UCSD-AML1 (cell line): ENCODE data around the gene TBC1D14.
A peak's percentile ranks its signal among the peaks of the same experiment; 100 is the strongest.

ENCODE experiments used
- DNase-seq: peaks from one replicate; lab custom pipeline; 2025; ENCODE audit not compliant: unreplicated experiment; lab: John Stamatoyannopoulos, UW

The TBC1D14 gene

DNA sequence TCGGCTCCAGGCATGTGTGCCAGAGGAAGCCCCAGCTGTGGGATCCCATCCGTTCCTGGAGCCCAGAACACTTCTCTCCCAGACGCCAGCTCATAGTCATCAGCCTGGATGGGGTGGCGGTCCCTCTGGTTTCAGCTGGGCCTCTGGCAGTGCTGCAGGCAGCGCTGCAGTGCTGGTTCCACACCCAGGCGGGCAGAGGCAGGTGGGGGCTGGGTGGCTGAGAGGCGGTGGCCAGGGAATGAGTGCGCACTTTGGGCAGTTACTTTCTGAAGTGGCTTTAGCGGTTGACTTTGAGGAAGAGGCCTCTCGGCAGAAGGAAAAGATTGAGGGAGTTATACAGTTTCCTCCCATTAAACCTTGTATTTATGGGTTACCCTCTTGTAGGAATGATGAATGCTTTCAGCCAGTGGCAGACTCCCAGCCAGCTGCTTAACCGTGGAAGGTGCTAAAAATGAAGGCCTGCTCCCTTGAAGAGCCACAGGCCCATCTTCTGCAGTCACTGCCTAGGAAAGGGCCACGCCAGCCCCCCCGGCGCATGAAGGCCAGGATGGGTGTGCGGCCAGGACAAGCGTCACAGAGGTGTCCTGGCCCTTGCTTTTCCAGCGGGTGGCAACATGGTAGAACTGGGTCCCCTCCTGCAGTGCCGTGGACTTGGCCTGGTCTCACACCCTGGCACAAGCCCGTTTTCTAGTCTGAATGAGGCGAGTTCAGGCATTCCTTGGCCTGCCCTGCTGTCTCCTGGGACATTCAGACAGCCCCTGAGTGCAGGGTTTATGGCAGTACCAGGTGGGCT lies 143.5 kb downstream of the TBC1D14 start:
- peak; percentile 76 for DNase-seq

DNA sequence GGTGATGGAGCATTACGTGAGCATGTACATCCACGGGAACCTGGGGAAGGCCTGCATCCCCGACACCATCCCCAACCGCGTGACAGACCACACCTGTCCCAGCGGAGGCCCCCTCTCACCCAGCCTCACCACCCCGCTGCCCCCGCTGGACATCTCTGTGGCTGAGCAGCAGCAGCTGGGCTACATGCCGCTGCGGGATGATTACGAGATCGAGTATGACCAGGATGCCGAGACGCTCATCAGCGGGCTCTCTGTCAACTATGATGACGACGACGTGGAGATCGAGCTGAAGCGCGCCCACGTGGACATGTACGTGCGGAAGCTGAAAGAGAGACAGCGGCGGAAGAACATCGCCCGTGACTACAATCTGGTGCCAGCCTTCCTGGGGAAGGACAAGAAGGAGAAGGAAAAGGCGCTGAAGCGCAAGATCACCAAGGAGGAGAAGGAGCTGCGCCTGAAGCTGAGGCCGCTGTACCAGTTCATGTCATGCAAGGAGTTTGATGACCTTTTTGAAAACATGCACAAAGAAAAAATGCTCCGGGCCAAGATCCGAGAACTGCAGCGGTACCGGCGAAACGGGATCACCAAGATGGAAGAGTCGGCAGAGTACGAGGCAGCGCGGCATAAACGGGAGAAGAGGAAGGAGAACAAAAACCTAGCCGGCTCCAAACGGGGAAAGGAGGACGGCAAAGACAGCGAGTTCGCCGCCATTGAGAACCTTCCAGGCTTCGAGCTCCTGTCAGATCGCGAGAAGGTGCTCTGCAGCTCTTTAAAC lies 144.7 kb downstream of the TBC1D14 start:
- DNase-seq: no peak

DNA sequence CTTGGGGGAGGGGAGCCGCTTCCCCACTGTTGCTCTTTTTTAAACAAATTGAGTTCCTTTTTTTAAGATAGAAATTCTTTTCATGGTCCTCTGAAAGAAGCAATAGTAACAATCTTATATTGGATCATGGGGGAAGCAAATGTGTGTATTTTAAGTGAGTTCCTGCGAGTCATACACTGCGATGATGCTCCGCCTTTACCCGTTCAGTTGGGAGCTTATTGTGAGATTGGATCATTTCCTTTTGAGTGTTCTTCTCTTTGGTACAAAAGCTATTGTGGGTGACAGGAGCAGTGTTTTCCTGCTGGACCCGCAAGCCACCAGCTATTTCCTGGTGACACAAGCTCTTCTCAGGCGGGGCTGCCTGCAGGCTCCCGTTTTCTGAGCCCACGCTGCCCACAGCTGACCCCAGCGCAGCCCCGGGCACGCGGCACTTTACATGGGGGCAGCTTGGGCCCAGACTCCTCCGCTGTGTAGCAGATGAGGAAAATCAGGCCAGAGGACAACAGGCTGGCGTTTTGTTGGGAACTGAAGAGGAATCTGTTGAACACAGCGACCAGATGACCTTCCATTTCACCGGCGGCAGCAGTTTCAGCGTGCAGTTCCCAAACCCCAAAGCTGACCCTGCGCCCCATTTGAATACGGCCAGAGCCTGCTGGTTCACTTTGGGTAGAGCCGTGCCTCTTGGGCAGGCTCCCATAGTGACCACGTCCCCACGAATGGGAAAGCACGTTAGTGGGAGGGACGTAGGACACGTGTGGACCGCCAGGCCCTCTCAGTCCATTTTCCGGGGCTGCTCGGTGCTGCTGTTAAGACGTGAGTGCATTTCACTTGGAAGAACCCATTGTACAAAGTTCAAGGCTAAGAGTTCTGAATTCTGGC lies 145.7 kb downstream of the TBC1D14 start:
- DNase-seq: no peak

- DNase-seq: no peak
Measured at GRCh38 chr4:7055990-7056325, 146.3 kb downstream of the TBC1D14 start.

GRCh38 chr4:7058792-7059191 lies 149.2 kb downstream of the TBC1D14 start:
- DNase-seq: no peak

DNA sequence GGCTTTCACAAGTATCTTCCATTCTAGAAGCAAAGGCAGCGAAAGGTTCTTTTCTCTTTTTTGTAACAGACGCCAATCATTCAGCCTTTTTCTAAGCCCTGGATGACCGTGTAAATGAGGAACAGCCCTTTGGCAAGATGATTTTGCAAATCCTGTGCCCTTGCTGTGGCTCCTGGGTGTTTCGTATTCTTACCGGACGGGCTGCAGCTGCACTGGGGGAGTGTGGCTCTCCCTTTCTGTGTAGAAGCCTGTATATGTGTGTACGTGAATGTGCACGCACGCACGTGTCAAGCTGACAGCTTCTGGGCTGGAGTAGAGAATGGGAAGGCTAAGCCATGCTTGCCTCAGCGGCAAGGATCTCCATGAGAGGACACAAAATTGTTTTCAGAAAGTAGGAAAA lies 150.0 kb downstream of the TBC1D14 start:
- no peak for DNase-seq

DNA sequence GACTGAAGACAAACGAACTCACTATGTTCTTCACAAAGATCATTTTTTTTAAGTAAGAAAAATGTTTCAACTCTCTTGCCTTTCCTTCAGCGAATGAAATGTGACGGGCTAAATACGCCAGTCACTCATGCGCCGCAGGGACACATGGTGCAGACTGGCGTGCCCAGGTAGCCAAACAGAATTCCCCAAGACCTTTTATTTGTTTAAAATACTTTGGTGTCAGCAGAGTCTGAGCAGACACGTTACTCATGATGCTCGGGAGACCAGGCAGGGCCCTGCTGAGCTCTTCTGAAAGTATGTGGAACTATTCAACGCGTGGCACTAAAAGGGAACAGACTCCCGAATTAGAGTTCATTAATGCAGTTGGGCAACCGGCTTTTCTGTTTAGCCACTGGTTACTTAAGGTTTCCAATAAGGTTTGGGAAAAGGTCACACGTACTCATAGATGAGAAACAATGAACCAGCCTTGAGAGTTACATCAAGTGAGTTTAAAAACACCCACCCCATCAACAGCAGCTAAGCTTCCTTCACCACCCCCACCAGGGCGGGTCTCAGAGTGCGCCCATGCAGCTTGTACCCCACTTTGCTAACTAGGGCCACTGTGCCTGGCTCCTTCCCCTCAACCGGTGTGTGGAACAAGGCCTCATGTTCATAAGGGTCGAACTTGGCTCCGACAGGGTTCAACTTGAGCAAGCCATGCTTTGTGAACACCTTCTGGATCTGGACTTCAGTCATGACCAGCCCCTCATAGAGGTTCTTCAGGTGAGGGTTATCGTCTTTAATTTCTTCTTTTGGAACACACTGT lies 150.9 kb downstream of the TBC1D14 start:
- DNase-seq: no peak

DNA sequence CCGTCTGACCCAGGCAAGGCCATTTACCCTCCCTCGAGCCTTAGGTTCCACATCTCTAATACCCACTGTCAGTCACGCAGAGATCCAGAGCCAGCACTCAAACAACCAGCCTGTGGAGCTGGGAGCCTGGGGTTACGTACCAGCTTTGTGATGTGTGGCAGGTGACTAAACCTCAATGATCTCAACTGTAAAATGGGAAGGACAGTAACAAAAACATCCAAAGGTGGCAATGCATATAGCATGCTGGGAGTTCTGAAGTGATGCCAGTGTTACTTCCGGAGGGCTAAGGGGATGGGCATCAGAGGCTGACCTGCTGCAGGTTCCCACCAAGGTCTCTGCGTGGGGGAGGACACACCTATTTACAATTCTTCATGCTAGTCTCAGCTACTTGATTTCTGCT lies 152.2 kb downstream of the TBC1D14 start:
- no peak for DNase-seq

DNA sequence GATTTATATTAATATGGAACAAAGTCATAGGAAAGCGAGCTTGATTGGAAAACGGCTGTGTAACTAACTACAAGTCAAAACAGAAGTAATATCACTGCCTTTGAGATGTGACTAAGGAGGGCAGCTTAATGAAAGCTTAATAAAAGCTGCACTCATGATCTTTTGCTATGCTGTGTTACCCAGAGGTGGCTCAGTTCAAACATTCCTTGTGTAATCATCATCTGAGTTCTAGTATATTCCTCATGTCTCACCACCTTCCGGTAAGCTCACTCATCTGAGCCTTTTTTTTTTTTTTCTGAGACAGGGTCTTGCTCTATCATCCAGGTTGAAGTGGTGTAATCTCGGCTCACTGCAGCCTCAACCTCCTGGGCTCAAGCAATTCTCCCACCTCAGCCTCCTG lies 153.2 kb downstream of the TBC1D14 start:
- DNase-seq: no peak

- no peak for DNase-seq
Measured at GRCh38 chr4:7063362-7063761, 153.7 kb downstream of the TBC1D14 start.

- no peak for DNase-seq
Measured at GRCh38 chr4:7066006-7066405, 156.4 kb downstream of the TBC1D14 start.

DNA sequence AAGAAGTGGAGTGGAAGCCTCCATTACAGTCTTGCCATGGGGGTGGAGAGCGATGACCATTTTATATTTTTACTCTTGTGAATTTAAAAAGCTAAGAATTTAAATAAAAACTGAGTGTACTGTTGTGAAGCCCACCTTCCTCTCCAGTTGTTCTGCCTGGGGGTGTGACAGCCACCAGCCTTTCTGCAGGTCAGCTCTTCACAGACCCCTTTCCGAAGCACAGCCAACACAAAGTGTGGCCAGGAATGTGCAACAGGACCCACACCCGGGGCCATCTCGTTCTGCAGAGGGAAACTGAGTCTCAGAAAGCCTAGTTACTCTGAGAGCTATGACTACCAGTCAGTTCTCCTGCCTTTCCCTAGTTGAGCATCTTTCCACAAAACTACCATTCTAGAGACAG lies 156.9 kb downstream of the TBC1D14 start:
- DNase-seq: no peak

DNA sequence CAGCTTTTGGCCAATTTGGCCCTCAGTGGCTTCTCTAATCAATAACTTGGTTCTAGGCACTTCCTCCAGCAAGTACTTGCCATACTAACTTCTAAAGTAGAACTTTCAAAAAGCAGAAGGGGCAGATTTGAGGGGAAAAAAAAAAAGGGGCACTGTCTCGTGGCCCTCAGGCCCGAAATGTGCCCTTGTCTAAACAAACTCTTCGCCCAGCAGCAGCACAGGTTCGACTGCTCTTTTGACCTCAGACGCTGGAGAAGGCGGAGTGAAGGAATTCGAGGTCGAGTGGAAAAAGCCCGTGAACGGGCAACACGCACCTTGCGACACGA lies 157.5 kb downstream of the TBC1D14 start:
- no peak for DNase-seq

DNA sequence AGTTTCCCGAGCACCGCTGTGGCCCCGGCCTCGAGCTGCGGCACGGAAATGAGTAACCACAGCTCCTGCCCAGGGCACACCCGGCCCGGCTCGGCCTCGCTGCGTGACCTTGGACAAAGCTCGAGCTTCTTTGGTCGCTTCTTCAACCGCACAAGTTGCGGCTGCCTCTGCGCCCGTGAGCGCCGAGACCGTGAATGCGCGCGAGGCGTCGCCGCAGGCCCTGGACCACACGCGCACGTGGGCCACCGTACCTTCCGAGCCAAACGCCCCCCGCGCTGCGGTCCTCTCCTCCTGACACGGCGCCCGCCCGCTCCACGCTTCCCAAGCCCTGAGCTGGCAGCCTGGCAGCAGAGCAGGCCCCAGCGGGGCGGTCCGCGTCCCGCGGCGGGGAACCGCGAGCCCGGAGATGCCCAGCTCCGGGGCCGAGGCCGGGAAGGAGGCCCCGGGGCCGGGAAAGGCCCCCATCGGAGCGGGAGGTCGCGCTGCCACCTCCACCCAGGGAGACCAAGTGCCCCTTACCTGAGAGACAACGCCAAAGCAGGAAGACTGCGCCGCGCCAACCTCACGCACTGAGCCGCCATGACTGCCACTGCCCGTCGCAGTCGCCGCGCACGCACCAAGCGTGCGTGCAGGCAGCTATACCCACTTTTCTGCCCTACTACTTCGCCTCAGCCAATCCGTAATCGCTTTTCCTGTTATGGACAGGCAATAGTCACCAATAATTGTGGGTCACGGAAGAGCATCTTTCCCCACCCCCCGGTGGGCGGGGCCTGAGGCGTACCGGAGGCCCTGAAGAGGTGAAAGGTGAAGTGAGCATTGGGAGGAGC lies 158.0 kb downstream of the TBC1D14 start, which contains the start of gene GRPEL1:
TSS of gene GRPEL1 (minus strand) at position 613 of the 827 bp plus-strand sequence. CDS start at position 581, 32 bp downstream.
- peak; percentile 100 for DNase-seq

DNA sequence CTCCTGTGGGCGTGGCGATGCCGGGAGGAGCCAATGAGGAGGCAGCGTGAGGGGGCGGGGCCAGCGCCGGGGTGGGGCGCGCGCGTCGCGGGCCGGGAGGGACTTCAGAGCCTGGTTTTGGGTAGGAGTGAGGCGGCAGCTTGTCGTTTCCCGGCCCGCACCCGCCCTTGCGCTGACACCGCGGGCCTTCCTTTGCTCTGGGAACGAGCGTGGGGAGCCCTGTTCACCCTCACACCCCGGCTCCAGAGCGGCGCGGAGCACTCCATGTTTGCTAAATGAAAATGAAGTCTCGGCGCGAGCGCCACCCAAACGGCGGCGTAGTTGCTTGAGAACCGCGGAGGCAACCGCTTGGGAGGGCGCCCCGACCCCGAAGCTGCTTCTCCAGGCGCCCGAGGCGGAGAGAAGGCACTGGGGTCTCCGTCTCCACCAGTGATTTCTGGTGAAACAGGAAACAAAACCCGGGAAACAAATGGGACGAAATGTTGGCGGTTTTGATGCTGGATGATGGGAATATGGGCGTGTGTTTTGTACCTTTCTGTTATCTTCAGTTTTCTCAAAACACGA lies 158.7 kb downstream of the TBC1D14 start:
- DNase-seq: no peak

DNA sequence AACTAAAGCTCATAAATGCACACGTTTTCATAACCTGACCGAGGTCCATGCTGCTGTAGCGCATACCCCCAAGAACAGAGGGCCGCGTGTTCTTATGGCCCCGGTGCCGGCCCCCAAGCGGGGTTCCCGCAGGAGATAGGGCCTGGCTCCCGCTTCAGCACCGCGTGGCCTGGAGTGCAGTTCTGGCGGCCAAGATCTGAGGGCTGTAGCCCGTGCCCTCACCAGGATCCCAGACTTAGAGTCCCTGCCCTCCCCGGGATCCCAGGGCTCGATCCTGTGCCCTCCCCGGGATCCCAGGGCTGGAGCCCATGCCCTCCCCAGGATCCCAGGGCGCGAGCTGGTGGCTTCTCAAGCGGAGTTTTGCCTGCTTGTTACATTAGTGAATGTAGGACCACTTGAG lies 159.3 kb downstream of the TBC1D14 start:
- no peak for DNase-seq

DNA sequence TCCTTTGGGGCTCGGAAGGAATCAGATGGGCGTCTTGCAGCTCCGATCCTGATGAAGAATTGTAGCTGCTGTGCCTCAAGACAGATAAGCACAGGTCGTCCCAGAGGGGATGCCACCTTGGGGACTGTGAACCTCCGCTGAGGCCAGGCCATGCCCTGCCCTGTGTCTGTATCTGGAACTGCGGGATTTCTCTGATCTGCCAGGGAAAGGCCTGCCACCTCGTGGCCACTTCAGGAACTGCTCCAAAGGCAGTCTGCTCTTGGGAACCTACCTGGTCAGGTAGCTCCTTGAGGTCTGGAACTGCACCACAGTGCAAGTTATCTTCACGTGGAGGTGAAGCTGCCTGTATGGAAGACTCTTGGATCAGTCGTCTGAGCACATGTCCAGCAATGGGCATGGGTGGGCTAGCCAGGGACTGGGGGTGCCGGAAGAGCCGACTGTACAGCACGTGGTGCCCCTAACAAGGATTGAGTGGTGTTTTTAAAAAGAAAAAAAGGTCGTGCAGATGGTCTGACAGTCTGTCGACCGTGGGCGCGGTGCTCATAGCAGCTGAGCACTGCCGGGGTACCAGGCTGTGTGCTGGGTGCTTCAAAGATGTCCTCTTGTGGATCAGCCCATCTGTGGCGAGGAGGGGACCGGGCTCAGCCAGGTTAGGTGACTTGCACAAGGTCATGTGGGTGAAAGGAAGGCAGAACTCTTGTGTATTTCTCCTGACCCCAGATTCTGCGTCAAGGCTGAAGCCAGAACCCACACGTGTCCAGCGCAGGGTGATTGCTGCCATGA lies 161.3 kb downstream of the TBC1D14 start:
- peak; percentile 77 for DNase-seq

DNA sequence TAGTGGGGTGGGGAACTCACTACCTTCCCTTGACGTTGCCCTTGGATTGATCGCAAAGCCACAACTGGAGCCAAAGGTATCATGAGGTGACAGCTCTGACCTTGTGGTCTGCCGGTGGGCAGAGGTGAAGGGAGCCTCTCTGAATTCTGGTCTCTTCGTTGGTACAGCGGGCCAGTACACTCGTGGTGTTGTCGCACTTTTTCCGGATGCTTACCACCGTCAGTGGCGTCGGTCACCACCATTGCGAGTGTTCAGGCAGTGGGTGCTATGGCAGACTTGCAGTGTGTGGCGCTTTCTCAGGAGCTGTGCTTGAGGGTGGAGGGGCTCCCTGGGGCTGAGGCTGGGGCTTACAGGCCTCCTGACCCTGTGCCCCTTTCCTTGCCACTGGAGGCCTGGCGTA lies 163.4 kb downstream of the TBC1D14 start:
- DNase-seq: no peak
